Aorta (tissue), 5 donors: Measurements from ENCODE around the gene KRTAP19-5. TPM values are rescaled to one million over a fixed set of nuclear protein-coding genes. Genes with fewer than 3 reads are reported as not detected.
"Not testable (repeated sequence)": the region's sequence is repeated elsewhere in the genome, so short reads cannot be mapped to it uniquely, and the experiment has no call there.

ENCODE experiments used
- ATAC-seq: fragments of 200-7000 bp; cut with Tn5 transposase; one replicate; pipeline ENCODE4 v1.9.1; 2022; ENCODE audit warnings: moderate library complexity; ENCODE audit not compliant: low FRiP score
- DNase-seq, 2 donors: peaks; one replicate each; pipeline ENCODE4 v3.0.0-alpha.2; 2020
- H3K27ac ChIP-seq, 2 donors: one replicate each; pipeline ENCODE4 v1.5.1; 2013; ENCODE audit warnings: low read length in 2 of 2, mild to moderate bottlenecking in 2 of 2, moderate library complexity in 2 of 2, control low read depth in 1 of 2, inconsistent platforms in 1 of 2, low read depth in 1 of 2
- H3K27me3 ChIP-seq, 2 donors: one replicate each; pipeline ENCODE4 v1.6.1; 2013; ENCODE audit warnings: control low read depth in 1 of 2, low read length in 1 of 2, mild to moderate bottlenecking in 1 of 2, moderate library complexity in 1 of 2; ENCODE audit not compliant: insufficient read depth in 2 of 2, control insufficient read depth in 1 of 2
- H3K36me3 ChIP-seq, 2 donors: one replicate each; pipeline ENCODE4 v1.6.1; 2013; ENCODE audit warnings: control low read depth in 1 of 2, low read length in 1 of 2, mild to moderate bottlenecking in 1 of 2; ENCODE audit not compliant: insufficient read depth in 2 of 2, control insufficient read depth in 1 of 2
- H3K4me1 ChIP-seq, 2 donors: one replicate each; pipeline ENCODE4 v1.6.1; 2013; ENCODE audit warnings: low read length in 2 of 2, control low read depth in 1 of 2, mild to moderate bottlenecking in 1 of 2, moderate library complexity in 1 of 2; ENCODE audit not compliant: insufficient read depth in 2 of 2, control insufficient read depth in 1 of 2
- H3K4me3 ChIP-seq, 2 donors: one replicate each; pipeline ENCODE4 v1.5.1; 2013; ENCODE audit warnings: low read length in 2 of 2, control low read depth in 1 of 2, mild to moderate bottlenecking in 1 of 2
- H3K9me3 ChIP-seq: one replicate; pipeline ENCODE4 v1.6.1; 2013; ENCODE audit warnings: mild to moderate bottlenecking, low read length; ENCODE audit not compliant: control insufficient read depth
- WGBS, 2 donors: extraction: QIAGEN DNeasy Blood & Tissue Kit; methylation state at CpG; one replicate each; pipeline ENCODE4 v1.1.7; 2013; 5-methylcytosine and 5-hydroxymethylcytosine counted together
- intact Hi-C, 2 donors: fragments of 100-400 bp; cut with DNase I; formaldehyde crosslinking; loops; one replicate each; pipeline versions ENCODE4 v1.14.2 to v1.15.0; 2022
- long read RNA-seq, 2 donors: library from polyadenylated mRNA; unstranded; transcript quantifications; one replicate each; pipeline ENCODE4 v2.0.0, GENCODE V29; 2020 to 2021
- polyA plus RNA-seq, 2 donors: library from polyadenylated mRNA; stranded (reverse); fragments of 200-250 nt; gene quantifications; one replicate each; pipeline ENCODE4 v1.2.3, GENCODE V29; 2013
- total RNA-seq, 2 donors: library from RNA; stranded (reverse); fragmentation: NEBNext Ultra II Directional; extraction: Animal tissue kit (Norgen Biotek cat#: 25700); gene quantifications; one replicate each; pipeline ENCODE4 v1.2.1, GENCODE V29; 2021
- donor health status: healthy with polysubstance abuse.
- donor health status: Bipolar disorder and iron deficiency.
- donor health status: DM: no; HTN: no; CAD: no.
- donor health status: DM: no; HTN: no; CAD: no.
- donor health status: DM: yes; HTN: yes; CAD: no.

The KRTAP19-5 gene
- total RNA-seq = not detected
- not detected for polyA plus RNA-seq
- long read RNA-seq, donor 1 = 0 reads
- long read RNA-seq, donor 2 = 0 reads

- Histone ChIP-seq H3K27me3 (no peaks in the 10 kb centered on the region), H3K9me3 (peaks cover 2% of the 10 kb centered on the region), H3K4me3 (no peak within 1 kb of the TSS), H3K36me3 (no peaks in the 10 kb centered on the region), H3K4me1 (no peaks in the 10 kb centered on the region), H3K27ac (no peak within 1 kb of the TSS)
- ATAC-seq (no peak), DNase-seq (no peak)
- intact Hi-C loops = no loop called here
- 89 to 91% methylated on average over 6 of the region's 6 CpGs for whole genome bisulfite sequencing, 2 donors
These were observed at the start of gene KRTAP19-5 for GRCh38 chr21:30502041-30502440. TSS of gene KRTAP19-5 (minus strand) at chr21:30502141. CDS start at chr21:30502090, 51 bp downstream.

- no peak within 1 kb of the TSS for H3K27ac ChIP-seq
- no peak within 1 kb of the TSS for H3K4me3 ChIP-seq
- WGBS, 2 donors = 88 to 94% methylated on average over 1 of the region's 1 CpG
- no peak for ATAC-seq
- H3K4me1 ChIP-seq = no peaks in the 10 kb centered on the region
- H3K9me3 ChIP-seq = no peaks in the 10 kb centered on the region
- no peaks in the 10 kb centered on the region for H3K27me3 ChIP-seq
- intact Hi-C loops = no loop called here
- H3K36me3 ChIP-seq = no peaks in the 10 kb centered on the region
- no peak for DNase-seq
These were observed 39.8 kb upstream of the KRTAP19-5 start, which contains the start of gene KRTAP19-6 for GRCh38 chr21:30541764-30542163. TSS of gene KRTAP19-6 (minus strand) at chr21:30541864. CDS start at chr21:30541833, 31 bp downstream.

GRCh38 chr21:30518876-30519275 is 16.9 kb upstream of the KRTAP19-5 start:
- WGBS, 2 donors = 33 to 49% methylated on average over 1 of the region's 1 CpG
- DNase-seq (no peak), ATAC-seq (no peak)
- H3K36me3 ChIP-seq = no peaks in the 10 kb centered on the region
- H3K4me3 ChIP-seq = no peak overlapping the region
- no peak overlapping the region for H3K27ac ChIP-seq
- no peaks in the 10 kb centered on the region for H3K4me1 ChIP-seq
- H3K27me3 ChIP-seq = no peaks in the 10 kb centered on the region
- intact Hi-C loops = no loop called here
- H3K9me3 ChIP-seq = no peaks in the 10 kb centered on the region

- ATAC-seq (no peak), DNase-seq (no peak)
- no peaks in the 10 kb centered on the region for H3K9me3 ChIP-seq
- no peak overlapping the region for H3K4me3 ChIP-seq
- no peaks in the 10 kb centered on the region for H3K36me3 ChIP-seq
- H3K4me1 ChIP-seq = no peaks in the 10 kb centered on the region
- intact Hi-C loops = no loop called here
- no peak overlapping the region for H3K27ac ChIP-seq
- no peaks in the 10 kb centered on the region for H3K27me3 ChIP-seq
- 87 to 97% methylated on average over 1 of the region's 1 CpG for WGBS, 2 donors
These were observed 13.7 kb upstream of the KRTAP19-5 start for GRCh38 chr21:30515681-30516080.

- 35 to 39% methylated on average over 4 of the region's 4 CpGs for WGBS, 2 donors
- H3K36me3 ChIP-seq, H3K27me3 ChIP-seq, H3K27ac ChIP-seq, H3K9me3 ChIP-seq, intact Hi-C loops, H3K4me1 ChIP-seq, DNase-seq, H3K4me3 ChIP-seq, ATAC-seq: not testable (repeated sequence)
These were observed 3.8 kb upstream of the KRTAP19-5 start for GRCh38 chr21:30505621-30506205.

- peaks cover 2% of the 10 kb centered on the region for H3K9me3 ChIP-seq
- no peak for ATAC-seq
- 80 to 81% methylated on average over 4 of the region's 4 CpGs for WGBS, 2 donors
- no peak within 1 kb of the TSS for H3K4me3 ChIP-seq
- H3K27ac ChIP-seq = no peak within 1 kb of the TSS
- no peaks in the 10 kb centered on the region for H3K27me3 ChIP-seq
- intact Hi-C loops = no loop called here
- no peaks in the 10 kb centered on the region for H3K4me1 ChIP-seq
- no peaks in the 10 kb centered on the region for H3K36me3 ChIP-seq
- no peak for DNase-seq
These were observed 4.9 kb downstream of the KRTAP19-5 start, which contains the start of gene KRTAP19-4 for GRCh38 chr21:30497065-30497464. TSS of gene KRTAP19-4 (minus strand) at chr21:30497165. CDS start at chr21:30497110, 55 bp downstream.

GRCh38 chr21:30491963-30492428 is 9.9 kb downstream of the KRTAP19-5 start, which contains the start of gene KRTAP19-3:
TSS of gene KRTAP19-3 (minus strand) at chr21:30492013. CDS start at chr21:30491957, 56 bp downstream.
- Histone ChIP-seq H3K27ac (no peak within 1 kb of the TSS), H3K4me1 (no peaks in the 10 kb centered on the region), H3K27me3 (no peaks in the 10 kb centered on the region), H3K9me3 (peaks cover 2% of the 10 kb centered on the region), H3K36me3 (no peaks in the 10 kb centered on the region), H3K4me3 (no peak within 1 kb of the TSS)
- intact Hi-C loops = no loop called here
- 49 to 51% methylated on average over 2 of the region's 2 CpGs for WGBS, 2 donors
- ATAC-seq (no peak), DNase-seq (no peak)

GRCh38 chr21:30487336-30487735 is 14.6 kb downstream of the KRTAP19-5 start, which contains the start of gene KRTAP19-2:
TSS of gene KRTAP19-2 (minus strand) at chr21:30487436. CDS start at chr21:30487348, 88 bp downstream.
- Histone ChIP-seq H3K27me3 (no peaks in the 10 kb centered on the region), H3K27ac (no peak within 1 kb of the TSS), H3K4me3 (no peak within 1 kb of the TSS), H3K4me1 (no peaks in the 10 kb centered on the region), H3K36me3 (no peaks in the 10 kb centered on the region), H3K9me3 (peaks cover 5% of the 10 kb centered on the region)
- ATAC-seq (no peak), DNase-seq (no peak)
- intact Hi-C loops = no loop called here
- 95 to 96% methylated on average over 2 of the region's 2 CpGs for WGBS, 2 donors

- Histone ChIP-seq H3K4me1 (no peaks in the 10 kb centered on the region), H3K4me3 (no peak overlapping the region), H3K9me3 (peaks cover 5% of the 10 kb centered on the region), H3K36me3 (no peaks in the 10 kb centered on the region), H3K27ac (no peak overlapping the region), H3K27me3 (no peaks in the 10 kb centered on the region)
- 89 to 90% methylated on average over 2 of the region's 2 CpGs for WGBS, 2 donors
- no peak for ATAC-seq
- no peak for DNase-seq
- intact Hi-C loops = no loop called here
These were observed 15.8 kb downstream of the KRTAP19-5 start for GRCh38 chr21:30486180-30486579.
